Germinal center (tissue), 1 donor: ENCODE data around the gene ZNRD2.

Source experiments
- DNase-seq: peaks from one replicate; pipeline ENCODE4 v3.0.0; 2012; ENCODE audit warnings: mixed read lengths, low spot score

Gene ZNRD2

GRCh38 chr11:65573391-65574079 lies 3.3 kb downstream of the ZNRD2 start:
- DNase-seq, result no peak

GRCh38 chr11:65574109-65574810 lies 4.0 kb downstream of the ZNRD2 start:
- peak; percentile 93 for DNase-seq

GRCh38 chr11:65574811-65575567 lies 4.7 kb downstream of the ZNRD2 start:
- peak; percentile 47 for DNase-seq

- DNase-seq, result peak; percentile 88
Observed at GRCh38 chr11:65575568-65576231, 5.4 kb downstream of the ZNRD2 start, which contains the start of gene EHBP1L1. Gene EHBP1L1, plus strand, starts transcription at chr11:65576053. Its CDS starts 250 bp downstream, at chr11:65576303.

- DNase-seq, result no peak
Observed at GRCh38 chr11:65576232-65576866, 6.1 kb downstream of the ZNRD2 start.

GRCh38 chr11:65576867-65577755 lies 6.8 kb downstream of the ZNRD2 start:
- DNase-seq, result peak; percentile 69

GRCh38 chr11:65577756-65578109 lies 7.5 kb downstream of the ZNRD2 start:
- no peak for DNase-seq

- DNase-seq, result no peak
Observed at GRCh38 chr11:65578134-65578533, 7.9 kb downstream of the ZNRD2 start.

GRCh38 chr11:65578667-65579066 lies 8.4 kb downstream of the ZNRD2 start:
- DNase-seq, result no peak

GRCh38 chr11:65579291-65579690 lies 9.0 kb downstream of the ZNRD2 start:
- no peak for DNase-seq

- DNase-seq, result no peak
Observed at GRCh38 chr11:65580031-65580692, 9.9 kb downstream of the ZNRD2 start.

- DNase-seq, result no peak
Observed at GRCh38 chr11:65580756-65581155, 10.5 kb downstream of the ZNRD2 start.

GRCh38 chr11:65581928-65582327 lies 11.7 kb downstream of the ZNRD2 start:
- DNase-seq, result no peak

- DNase-seq, result no peak
Observed at GRCh38 chr11:65583589-65583988, 13.3 kb downstream of the ZNRD2 start.

- no peak for DNase-seq
Observed at GRCh38 chr11:65584106-65584505, 13.8 kb downstream of the ZNRD2 start.

- no peak for DNase-seq
Observed at GRCh38 chr11:65584723-65585171, 14.5 kb downstream of the ZNRD2 start.

GRCh38 chr11:65585396-65586246 lies 15.3 kb downstream of the ZNRD2 start:
- DNase-seq, result no peak

GRCh38 chr11:65586247-65586630 lies 16.0 kb downstream of the ZNRD2 start:
- no peak for DNase-seq

- DNase-seq, result no peak
Observed at GRCh38 chr11:65586676-65587075, 16.4 kb downstream of the ZNRD2 start.
